ENCODE data around the gene UCN2. TPM values are rescaled to one million over a fixed set of nuclear protein-coding genes. Genes with fewer than 3 reads are reported as not detected.
"Not testable (repeated sequence)": the region's sequence is repeated elsewhere in the genome, so short reads cannot be mapped to it uniquely, and the experiment has no call there.

UCN2 gene
- total RNA-seq, 1 donor from 2014 or later, result not detected

- intact Hi-C loops (cut with DNase I), result no loop called here
- Histone ChIP-seq H3K27me3 (no peaks in the 10 kb centered on the region), H3K9me3 (no peaks in the 10 kb centered on the region), H3K36me3 (peaks cover 8% of the 10 kb centered on the region), H3K27ac (no peak overlapping the region), H3K4me3 (no peak overlapping the region), H3K4me1 (peaks cover 4% of the 10 kb centered on the region)
- TF ChIP-seq, protein P1, sequence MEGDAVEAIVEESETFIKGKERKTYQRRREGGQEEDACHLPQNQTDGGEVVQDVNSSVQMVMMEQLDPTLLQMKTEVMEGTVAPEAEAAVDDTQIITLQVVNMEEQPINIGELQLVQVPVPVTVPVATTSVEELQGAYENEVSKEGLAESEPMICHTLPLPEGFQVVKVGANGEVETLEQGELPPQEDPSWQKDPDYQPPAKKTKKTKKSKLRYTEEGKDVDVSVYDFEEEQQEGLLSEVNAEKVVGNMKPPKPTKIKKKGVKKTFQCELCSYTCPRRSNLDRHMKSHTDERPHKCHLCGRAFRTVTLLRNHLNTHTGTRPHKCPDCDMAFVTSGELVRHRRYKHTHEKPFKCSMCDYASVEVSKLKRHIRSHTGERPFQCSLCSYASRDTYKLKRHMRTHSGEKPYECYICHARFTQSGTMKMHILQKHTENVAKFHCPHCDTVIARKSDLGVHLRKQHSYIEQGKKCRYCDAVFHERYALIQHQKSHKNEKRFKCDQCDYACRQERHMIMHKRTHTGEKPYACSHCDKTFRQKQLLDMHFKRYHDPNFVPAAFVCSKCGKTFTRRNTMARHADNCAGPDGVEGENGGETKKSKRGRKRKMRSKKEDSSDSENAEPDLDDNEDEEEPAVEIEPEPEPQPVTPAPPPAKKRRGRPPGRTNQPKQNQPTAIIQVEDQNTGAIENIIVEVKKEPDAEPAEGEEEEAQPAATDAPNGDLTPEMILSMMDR (IDR thresholded peaks at IDR 0.05), result no peak
- DNase-seq (no peak), ATAC-seq (no peak)
Observed at GRCh38 chr3:48538451-48538850, 25.1 kb downstream of the UCN2 start.

- intact Hi-C loops (cut with DNase I), result no loop called here
- Histone ChIP-seq H3K9me3 (no peaks in the 10 kb centered on the region), H3K27me3 (no peaks in the 10 kb centered on the region), H3K36me3 (peaks cover 8% of the 10 kb centered on the region), H3K4me1 (no peaks in the 10 kb centered on the region), H3K27ac (no peak overlapping the region), H3K4me3 (no peak overlapping the region)
- ATAC-seq (peak; percentile 25), DNase-seq (no peak)
- TF ChIP-seq, protein P1 (IDR thresholded peaks at IDR 0.05), result no peak
Observed at GRCh38 chr3:48536785-48537184, 26.8 kb downstream of the UCN2 start.

GRCh38 chr3:48536116-48536515 lies 27.5 kb downstream of the UCN2 start:
- Histone ChIP-seq H3K27ac (no peak overlapping the region), H3K27me3 (no peaks in the 10 kb centered on the region), H3K4me3 (no peak overlapping the region), H3K9me3 (no peaks in the 10 kb centered on the region), H3K4me1 (no peaks in the 10 kb centered on the region), H3K36me3 (peaks cover 8% of the 10 kb centered on the region)
- no peak for DNase-seq
- TF ChIP-seq, protein P1 (IDR thresholded peaks at IDR 0.05), result no peak
- intact Hi-C loops (cut with DNase I), result no loop called here
- no peak for ATAC-seq

DNA sequence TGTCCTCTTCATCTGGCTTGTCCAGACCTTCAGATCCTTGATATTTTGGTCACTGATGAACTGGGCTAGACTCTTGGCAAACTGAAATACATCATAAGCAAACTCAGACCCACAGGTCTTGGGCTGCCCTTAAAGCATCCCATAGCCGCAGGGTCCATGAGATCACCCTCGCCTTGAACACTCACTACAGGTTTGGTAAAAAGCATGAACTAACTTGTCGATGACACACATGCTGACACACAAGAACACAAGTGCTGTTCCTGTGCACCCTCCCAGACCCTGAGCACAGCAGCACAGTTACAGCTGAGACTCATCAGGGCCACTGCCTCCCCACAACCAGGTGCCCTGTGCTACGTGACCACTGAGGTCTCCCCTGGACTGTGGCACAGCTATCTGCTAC lies 28.0 kb downstream of the UCN2 start:
- H3K9me3 ChIP-seq, result no peaks in the 10 kb centered on the region
- intact Hi-C loops (cut with DNase I), result no loop called here
- no peaks in the 10 kb centered on the region for H3K4me1 ChIP-seq
- TF ChIP-seq, protein P1 (IDR thresholded peaks at IDR 0.05), result no peak
- no peak for DNase-seq
- no peak overlapping the region for H3K4me3 ChIP-seq
- no peak overlapping the region for H3K27ac ChIP-seq
- peaks cover 8% of the 10 kb centered on the region for H3K36me3 ChIP-seq
- no peaks in the 10 kb centered on the region for H3K27me3 ChIP-seq
- peak; percentile 5 for ATAC-seq

DNA sequence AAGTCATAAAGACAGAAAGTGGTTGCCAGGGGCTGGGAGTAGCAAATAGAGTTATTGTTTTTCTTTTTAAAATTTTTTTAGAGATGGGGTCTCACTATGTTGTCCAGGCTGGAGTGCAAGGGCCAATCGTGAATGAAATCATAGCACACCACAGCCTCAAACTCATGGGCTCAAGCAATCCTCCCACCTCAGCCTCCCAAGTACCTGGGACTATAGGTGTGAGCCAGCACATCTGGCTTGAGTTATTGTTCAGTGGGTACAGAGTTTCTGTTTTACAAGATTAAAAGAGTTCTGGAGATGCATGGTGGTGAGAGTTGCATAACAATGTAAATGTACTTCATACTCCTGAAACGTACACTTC lies 30.6 kb downstream of the UCN2 start:
- Histone ChIP-seq H3K4me1 (no peaks in the 10 kb centered on the region), H3K27ac (no peak overlapping the region), H3K27me3 (no peaks in the 10 kb centered on the region), H3K4me3 (no peak overlapping the region), H3K9me3 (no peaks in the 10 kb centered on the region), H3K36me3 (peaks cover 8% of the 10 kb centered on the region)
- TF ChIP-seq, protein P1 (IDR thresholded peaks at IDR 0.05), result no peak
- DNase-seq, result no peak
- ATAC-seq, result no peak
- intact Hi-C loops (cut with DNase I), result no loop called here

DNA sequence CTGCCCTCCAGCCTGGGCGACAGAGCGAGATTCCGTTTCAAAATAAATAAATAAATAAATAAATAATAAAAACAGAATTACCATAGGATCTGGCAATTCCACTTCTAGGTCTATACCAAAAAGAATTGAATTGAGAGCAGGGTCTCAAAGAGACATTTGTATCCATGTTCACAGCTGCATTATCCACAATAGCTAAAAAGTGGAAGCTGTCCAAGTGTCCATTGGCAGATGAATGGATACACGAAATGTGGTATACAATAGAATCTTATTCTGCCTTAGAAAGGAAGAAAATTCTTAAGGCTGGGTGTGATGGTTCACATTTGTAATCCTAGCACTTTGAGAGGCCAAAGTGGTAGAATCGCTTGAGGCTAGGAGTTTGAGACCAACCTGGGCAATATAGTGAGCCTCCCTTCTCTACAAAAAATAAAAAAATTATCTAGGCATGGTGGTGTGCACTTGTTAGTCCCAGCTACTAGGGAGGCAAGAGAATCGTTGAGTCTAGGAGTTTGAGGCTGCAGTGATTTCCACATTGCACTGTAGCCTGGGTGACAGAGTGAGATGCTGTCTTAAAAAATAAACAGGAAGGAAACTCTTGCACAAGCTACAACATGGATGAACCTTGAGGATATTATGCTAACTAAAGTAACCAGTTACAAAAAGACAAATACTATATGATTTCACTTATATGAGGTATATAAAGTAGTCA lies 31.2 kb downstream of the UCN2 start:
- TF ChIP-seq, protein P1 (IDR thresholded peaks at IDR 0.05), result no peak
- Histone ChIP-seq H3K36me3 (peaks cover 8% of the 10 kb centered on the region), H3K4me1 (no peaks in the 10 kb centered on the region), H3K9me3 (no peaks in the 10 kb centered on the region), H3K4me3 (no peak overlapping the region), H3K27ac (no peak overlapping the region), H3K27me3 (no peaks in the 10 kb centered on the region)
- ATAC-seq, result peak; percentile 63
- DNase-seq, result no peak
- intact Hi-C loops (cut with DNase I), result no loop called here

- H3K27ac ChIP-seq; intact Hi-C loops (cut with DNase I); H3K4me1 ChIP-seq; ATAC-seq; H3K4me3 ChIP-seq; H3K9me3 ChIP-seq; H3K36me3 ChIP-seq; H3K27me3 ChIP-seq; DNase-seq: not testable (repeated sequence)
Observed at GRCh38 chr3:48530701-48531100, 32.9 kb downstream of the UCN2 start.

Measured in upper lobe of right lung (tissue), 1 donor.